OCI-LY3 (cell line): Measurements from ENCODE around the gene RERE.

Source experiments
- CTCF ChIP-seq: fragments of 200-600, 300-600 bp; sonication (generic); IDR thresholded peaks from 2 replicates; pipeline ENCODE4 v1.5.1; 2014; ENCODE audit warnings: antibody characterized with exemption, low read length, low read depth
- EZH2phosphoT487 ChIP-seq: fragments of 200-600 bp; shearing (Covaris generic); IDR thresholded peaks from 2 replicates; pipeline ENCODE4 v1.6.1; 2018; ENCODE audit warnings: antibody characterized with exemption, mixed run types, low read depth

DNA sequence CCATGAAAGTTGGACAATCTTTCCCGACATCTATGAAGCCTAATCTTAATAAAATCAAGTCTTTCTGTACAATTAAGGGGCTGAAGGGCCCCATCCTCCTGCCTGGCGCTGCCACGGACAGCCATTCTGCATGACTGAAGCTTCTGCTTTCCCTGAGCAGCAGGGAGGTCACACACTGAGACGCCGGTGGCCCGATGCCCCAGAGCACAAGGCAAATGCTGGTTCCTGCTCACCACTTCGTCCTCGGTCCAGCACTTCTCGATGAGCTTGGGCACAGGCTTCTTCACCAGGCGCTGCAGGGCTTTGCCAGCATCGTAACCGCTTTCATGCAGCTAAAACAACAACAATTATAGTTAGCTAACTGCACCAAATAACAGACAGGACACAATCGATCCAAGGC, 351.7 kb downstream of the RERE start:
- TF ChIP-seq CTCF (no peak), EZH2phosphoT487 (no peak)
